GM19023 (cell line): ENCODE measurements around the gene SBF2.
A peak's percentile ranks its signal among the peaks of the same experiment; 100 is the strongest.

Experiments
- ATAC-seq: cut with Tn5 transposase; IDR thresholded peaks from one replicate; pipeline ENCODE4 v1.9.1; 2021; ENCODE audit warnings: mild to moderate bottlenecking, moderate library complexity; ENCODE audit not compliant: unreplicated experiment

SBF2 gene

DNA sequence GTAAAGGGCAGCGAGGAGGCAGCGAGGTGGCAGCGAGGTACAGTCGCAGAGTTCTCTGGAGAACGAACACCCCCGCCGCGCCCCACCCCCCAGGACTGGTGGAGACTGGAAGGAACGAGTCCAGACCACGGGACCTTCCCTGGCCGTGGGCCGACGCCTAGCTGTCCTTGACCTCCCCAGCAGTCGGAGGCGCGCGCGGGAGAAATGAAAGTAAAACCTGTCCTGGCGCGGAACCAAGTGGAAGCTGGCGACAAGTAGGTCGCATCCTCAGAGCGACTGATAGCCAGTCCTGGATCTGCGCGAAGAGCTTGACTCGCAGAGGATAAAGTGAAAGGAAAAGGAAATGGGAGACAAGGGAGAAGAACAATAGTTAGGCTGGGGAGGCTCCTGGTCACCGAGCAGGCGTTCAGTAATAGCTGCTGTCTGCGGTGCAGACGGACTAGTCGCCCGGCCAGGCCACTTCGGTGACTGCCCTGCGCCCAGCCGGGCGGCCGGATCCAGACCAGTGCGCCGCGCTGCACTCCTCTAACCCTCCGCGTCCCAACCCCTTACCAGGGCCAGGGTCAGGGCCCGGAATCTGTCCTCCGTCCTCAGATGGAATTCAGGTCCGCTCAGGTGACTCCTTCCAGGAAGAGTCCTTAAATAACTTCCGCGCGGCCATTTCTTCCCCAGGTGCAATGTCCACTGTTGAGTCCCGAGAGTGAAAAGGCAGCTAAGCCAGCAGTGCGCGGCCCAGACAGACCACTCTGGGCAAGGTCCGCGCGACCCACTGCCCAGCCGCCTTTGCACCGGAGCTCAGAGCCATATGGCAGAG is 8.9 kb upstream of the SBF2 start:
- peak; percentile 20 for ATAC-seq

- no peak for ATAC-seq
Observed at GRCh38 chr11:10302359-10302743, 8.3 kb upstream of the SBF2 start.

DNA sequence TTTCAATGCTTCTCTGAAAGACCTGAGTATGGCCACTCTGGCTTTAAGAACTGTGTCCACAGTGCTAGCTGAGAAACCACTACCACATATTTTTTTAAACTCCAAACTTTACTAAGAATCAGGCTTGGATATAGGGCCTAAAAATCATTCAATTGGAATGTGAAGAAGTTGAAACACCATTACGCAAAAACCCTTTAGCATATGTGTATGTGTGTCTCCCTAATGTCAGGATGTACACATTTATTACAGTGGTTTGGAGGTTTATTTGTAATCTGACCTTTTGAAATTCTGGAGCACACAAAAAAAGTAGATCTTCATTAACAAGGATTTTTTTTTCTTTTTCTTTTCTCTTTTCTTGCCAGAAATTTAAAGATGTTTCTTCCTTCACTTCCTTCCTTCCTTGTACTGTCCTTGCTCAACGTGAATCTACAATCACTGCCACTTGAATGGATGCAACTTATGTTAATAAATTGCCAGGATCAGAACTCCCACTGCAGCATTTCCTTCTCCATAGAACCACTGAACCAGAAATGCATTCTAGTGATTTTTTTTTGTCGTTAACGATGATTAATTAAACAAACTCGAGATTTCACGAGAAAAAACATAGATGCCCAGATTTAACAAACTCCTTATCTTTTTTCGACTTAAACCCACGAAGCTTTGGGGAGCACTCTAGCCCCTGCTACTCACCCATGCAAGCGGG is 7.8 kb upstream of the SBF2 start:
- no peak for ATAC-seq

GRCh38 chr11:10298342-10298741 is 4.3 kb upstream of the SBF2 start:
- ATAC-seq, result peak; percentile 90

DNA sequence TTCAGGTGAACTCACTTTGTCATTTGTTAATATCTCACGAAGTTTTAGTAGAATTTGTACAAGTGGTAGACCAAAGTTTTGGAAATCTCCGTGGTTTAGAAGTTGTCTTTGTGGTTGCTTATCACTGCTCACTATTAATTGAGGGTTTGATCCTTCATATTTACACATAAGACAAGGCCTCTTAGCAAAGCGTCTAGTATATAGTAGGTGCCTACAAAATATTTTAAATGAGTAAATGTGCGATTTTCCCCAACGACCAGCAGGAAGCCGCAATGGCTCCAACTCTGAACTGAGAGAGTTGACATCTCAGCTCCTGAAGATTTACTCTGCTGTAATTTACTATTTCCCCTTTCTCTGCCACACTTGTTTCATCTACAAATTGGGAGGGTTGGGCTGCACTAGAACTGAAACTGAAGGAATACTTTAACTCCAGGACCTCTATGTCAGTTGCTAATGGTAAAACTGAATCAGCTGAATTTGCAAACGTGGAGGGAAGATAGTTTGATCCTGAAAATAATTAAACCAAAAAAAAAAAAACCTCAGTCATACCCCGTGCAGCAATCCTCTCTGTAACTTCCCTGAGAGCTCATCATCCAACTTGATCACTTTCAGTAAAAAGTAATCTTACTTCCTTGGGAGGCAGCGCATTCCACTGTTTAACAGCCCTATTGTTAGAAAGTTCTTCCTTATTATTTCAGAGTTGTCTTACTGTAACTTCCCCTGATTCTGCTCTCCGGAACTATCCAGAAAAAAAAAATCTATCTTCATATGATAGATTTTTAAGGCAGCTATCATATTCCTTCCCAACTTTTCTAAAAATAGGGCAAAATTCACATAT is 1.3 kb upstream of the SBF2 start:
- ATAC-seq, result no peak

DNA sequence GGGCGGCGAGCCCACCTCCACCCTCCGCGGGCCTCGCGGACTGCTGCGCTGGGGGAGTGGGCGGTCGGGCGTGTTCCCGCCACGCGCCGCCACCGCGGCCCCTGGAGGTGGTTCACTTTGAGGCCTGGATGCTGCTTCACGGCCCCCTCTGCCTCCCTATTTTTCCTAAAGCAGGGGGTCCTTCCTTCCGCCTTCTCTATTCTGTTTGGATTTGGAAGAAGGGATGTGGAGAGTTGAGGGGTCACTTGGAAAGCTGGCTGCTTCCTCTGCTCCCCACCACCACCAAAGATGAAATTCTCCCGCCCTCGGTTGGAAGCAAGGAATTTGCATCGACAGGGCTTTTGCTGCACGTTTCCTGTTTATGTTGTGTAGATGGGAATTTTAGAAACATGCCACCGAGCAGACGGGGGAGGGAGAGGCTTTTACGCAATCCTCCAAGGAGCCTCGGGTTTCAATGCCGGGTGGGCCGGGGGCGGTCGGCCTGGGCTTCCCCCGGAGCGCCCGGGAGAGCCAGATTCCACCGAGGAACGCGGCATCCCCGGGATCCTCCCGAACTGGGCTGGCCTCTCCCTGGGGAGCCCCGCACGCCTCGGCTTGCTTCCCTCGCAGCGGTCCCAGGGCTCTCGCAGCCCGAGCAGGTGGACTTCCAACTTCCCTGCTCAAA is 403 bp upstream of the SBF2 start:
- ATAC-seq, result no peak

DNA sequence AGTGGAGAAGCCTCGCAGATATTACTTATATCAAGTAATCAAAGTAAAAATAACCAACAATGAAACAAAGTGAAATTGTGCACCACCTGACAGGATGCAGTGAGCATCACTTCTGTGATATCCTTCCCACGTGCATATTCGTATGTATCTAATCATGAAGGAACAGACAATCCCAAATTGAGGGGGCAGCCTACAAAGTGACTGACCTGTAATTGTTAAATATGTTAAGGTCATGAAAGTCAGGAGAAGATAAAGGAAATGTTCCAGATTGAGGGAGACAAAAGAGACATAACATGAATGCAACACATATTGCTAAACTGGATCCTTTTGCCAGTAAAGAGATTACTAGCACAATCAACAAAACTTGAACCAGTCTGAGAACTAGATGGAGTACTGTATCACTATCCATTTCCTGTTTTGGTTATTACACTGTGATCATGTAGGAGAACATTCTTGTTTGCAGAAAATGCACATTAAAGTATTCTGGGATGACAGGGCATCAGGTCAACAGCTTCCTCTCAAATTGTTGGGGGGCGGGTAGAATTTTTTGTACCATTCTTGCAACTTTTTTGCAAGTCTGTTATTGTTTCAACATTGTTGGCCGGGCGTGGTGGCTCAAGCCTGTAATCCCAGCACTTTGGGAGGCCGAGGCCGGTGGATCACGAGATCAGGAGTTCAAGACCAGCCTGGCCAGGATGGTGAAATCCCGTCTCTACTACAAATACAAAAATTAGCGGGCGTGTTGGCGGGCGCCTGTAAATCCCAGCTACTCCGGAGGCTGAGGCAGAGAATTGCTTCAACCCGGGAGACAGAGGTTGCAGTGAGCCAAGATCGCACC is 2.0 kb downstream of the SBF2 start:
- ATAC-seq, result no peak

- ATAC-seq, result no peak
Observed at GRCh38 chr11:10289765-10290380, 4.1 kb downstream of the SBF2 start.

- ATAC-seq, result no peak
Observed at GRCh38 chr11:10288881-10289764, 4.9 kb downstream of the SBF2 start.

GRCh38 chr11:10287766-10288715 is 6.0 kb downstream of the SBF2 start:
- no peak for ATAC-seq

GRCh38 chr11:10287140-10287539 is 6.9 kb downstream of the SBF2 start:
- ATAC-seq, result no peak

- ATAC-seq, result no peak
Observed at GRCh38 chr11:10285148-10285802, 8.7 kb downstream of the SBF2 start.

GRCh38 chr11:10283991-10284390 is 10.0 kb downstream of the SBF2 start:
- no peak for ATAC-seq

- ATAC-seq, result no peak
Observed at GRCh38 chr11:10282117-10282516, 11.9 kb downstream of the SBF2 start.

DNA sequence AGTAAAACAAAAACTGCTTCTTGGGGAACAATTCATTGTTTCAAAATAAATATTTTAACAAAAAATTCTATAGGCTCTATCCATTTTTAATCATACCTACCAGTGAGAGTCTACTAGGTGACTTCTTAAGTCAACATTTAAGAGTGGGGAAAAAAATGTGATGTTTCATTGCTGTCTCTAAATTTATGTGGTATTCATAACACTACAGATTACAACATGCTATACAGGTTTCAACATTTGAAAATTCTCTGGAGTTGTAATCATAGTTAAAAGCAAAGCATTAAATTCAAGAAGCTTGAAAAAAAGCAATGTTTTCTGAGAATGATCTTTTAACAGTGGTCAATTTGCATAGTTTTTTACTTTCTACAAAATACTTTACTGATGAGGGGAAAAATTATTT is 18.3 kb downstream of the SBF2 start:
- ATAC-seq, result no peak

DNA sequence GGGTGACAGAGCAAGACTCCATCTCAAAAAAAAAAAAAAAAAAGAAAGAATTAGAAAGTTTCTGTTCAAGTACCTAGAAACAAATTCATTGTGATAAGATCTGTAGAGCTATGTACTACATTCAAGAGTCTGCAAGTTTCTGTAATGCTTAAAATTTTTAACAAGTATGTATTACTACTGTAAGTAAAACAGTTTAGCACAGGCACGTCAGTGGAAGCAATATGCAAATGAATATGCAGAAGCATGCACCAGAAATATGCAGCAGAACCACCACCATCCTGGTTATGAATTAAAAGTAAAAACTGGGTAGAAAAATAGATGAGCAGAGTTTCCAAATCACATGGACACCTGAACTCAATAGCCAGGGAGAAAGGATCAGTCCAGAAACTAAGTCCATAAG is 19.3 kb downstream of the SBF2 start:
- no peak for ATAC-seq

DNA sequence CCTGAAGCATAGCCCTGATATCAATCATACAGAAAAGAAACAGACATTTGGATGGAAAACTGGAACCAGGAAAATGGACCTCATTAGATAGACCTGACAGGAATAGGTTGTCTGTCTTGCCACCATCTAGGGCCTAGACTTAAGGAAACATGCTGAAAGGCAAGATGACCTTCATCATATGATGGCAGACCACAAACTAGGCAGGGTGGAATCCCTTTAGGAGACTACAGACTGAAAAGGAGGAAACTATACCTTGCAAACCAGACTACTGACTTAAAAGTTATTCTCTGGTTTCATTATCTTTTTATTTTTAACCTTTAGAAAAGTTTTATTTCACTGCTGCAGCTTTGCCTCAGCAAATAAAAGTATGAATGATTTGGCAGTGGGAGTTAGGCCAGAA is 20.3 kb downstream of the SBF2 start:
- no peak for ATAC-seq
